Uterus (tissue), 4 donors: Measurements from ENCODE around the gene B3GNT9. TPM values are rescaled to one million over a fixed set of nuclear protein-coding genes. Genes with fewer than 3 reads are reported as not detected.

ENCODE experiments used
- DNase-seq, 2 donors: peaks; one replicate each; pipeline ENCODE4 v3.0.0-alpha.2; 2019 to 2020
- H3K27ac ChIP-seq, 2 donors: fragments of 200-600 bp; sonication (generic); 1 replicate in 1 of 2; 2 replicates in 1 of 2; pipeline ENCODE4 v1.5.1; 2016 to 2018
- H3K27me3 ChIP-seq, 2 donors: fragments of 200-600 bp; sonication (generic); one replicate each; pipeline ENCODE4 v1.5.1; 2018 to 2019; ENCODE audit warnings: control low read depth in 1 of 2
- H3K36me3 ChIP-seq, 2 donors: fragments of 200-600 bp; sonication (generic); one replicate each; pipeline ENCODE4 v1.5.1; 2019; ENCODE audit warnings: control low read depth in 1 of 2
- H3K4me1 ChIP-seq, 2 donors: fragments of 200-600 bp; sonication (generic); one replicate each; pipeline ENCODE4 v1.5.1; 2018 to 2019; ENCODE audit warnings: control low read depth in 1 of 2
- H3K4me3 ChIP-seq, 2 donors: fragments of 200-600 bp; sonication (generic); 1 replicate in 1 of 2; 2 replicates in 1 of 2; pipeline ENCODE4 v1.5.1; 2018 to 2019; ENCODE audit warnings: mild to moderate bottlenecking in 1 of 2
- H3K9me3 ChIP-seq, 2 donors: fragments of 200-600 bp; sonication (generic); one replicate each; pipeline ENCODE4 v1.5.1; 2019; ENCODE audit warnings: control low read depth in 1 of 2
- POLR2A ChIP-seq, 2 donors: fragments of 450-650 bp; IDR thresholded peaks; one replicate each; pipeline ENCODE4 v1.6.1; 2016; ENCODE audit warnings: antibody characterized with exemption in 2 of 2, mild to moderate bottlenecking in 1 of 2, moderate library complexity in 1 of 2
- intact Hi-C: fragments of 100-400 bp; cut with DNase I; formaldehyde crosslinking; loops from one replicate; pipeline ENCODE4 v1.15.1; 2023; ENCODE audit warnings: low total_unique reads
- total RNA-seq, 4 donors: library from RNA; depleted of rRNA in 3 of 4; stranded (reverse); fragments of >200 nt in 3 of 4; gene quantifications; one replicate each; pipeline versions ENCODE4 v1.1.0 to v1.2.4, GENCODE V29; 2014 to 2023
- TF ChIP-seq, protein P1 (sequence below), 4 experiments: fragments of 200-600 bp in 2 of 4; fragments of 450-650 bp in 2 of 4; sonication (generic) in 2 of 4; IDR thresholded peaks; one replicate each; pipeline ENCODE4 v1.5.1; 2016 to 2019; ENCODE audit warnings: antibody characterized with exemption in 4 of 4, mild to moderate bottlenecking in 2 of 4, moderate library complexity in 1 of 4
- donor health status: DM: yes; HTN: yes; CAD: no.

B3GNT9 gene
- total RNA-seq, 4 donors from 2014 or later = 2.4 to 40.1 (median 15.1) TPM

DNA sequence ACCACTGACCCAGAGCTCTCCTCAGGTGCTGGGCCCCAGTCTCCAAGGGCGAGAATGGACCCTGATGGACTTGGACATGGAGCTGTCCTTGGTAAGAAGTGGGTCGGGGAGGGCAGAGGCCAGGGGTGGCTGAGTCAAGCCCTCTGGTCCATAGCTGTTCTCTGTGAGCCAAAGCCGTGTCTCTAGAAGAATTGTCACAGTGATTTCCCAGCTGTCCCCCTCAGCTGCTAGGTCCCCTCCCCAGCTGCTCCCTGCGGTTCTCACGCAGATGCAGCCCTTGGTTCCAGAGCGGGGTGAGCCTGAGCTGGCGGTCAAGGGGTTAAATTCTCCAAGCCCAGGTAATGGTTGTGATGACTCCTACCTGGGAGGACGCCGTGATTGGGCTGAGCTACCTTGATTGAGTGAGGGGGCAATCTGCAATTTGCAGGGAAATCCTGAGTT is 18.2 kb upstream of the B3GNT9 start:
- Histone ChIP-seq H3K4me3 (no peak overlapping the region), H3K4me1 (peaks cover 0 to 15% of the 10 kb centered on the region in 2 donors), H3K36me3 (no peaks in the 10 kb centered on the region), H3K27me3 (no peaks in the 10 kb centered on the region), H3K27ac (peak overlapping the region in 1 of 2 donors; percentile 93), H3K9me3 (no peaks in the 10 kb centered on the region)
- no peak for DNase-seq
- intact Hi-C loops = no loop called here
- TF ChIP-seq, protein P1, sequence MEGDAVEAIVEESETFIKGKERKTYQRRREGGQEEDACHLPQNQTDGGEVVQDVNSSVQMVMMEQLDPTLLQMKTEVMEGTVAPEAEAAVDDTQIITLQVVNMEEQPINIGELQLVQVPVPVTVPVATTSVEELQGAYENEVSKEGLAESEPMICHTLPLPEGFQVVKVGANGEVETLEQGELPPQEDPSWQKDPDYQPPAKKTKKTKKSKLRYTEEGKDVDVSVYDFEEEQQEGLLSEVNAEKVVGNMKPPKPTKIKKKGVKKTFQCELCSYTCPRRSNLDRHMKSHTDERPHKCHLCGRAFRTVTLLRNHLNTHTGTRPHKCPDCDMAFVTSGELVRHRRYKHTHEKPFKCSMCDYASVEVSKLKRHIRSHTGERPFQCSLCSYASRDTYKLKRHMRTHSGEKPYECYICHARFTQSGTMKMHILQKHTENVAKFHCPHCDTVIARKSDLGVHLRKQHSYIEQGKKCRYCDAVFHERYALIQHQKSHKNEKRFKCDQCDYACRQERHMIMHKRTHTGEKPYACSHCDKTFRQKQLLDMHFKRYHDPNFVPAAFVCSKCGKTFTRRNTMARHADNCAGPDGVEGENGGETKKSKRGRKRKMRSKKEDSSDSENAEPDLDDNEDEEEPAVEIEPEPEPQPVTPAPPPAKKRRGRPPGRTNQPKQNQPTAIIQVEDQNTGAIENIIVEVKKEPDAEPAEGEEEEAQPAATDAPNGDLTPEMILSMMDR (IDR thresholded peaks at IDR 0.05) = no peak
- no peak for TF ChIP-seq POLR2A (IDR thresholded peaks at IDR 0.05)

DNA sequence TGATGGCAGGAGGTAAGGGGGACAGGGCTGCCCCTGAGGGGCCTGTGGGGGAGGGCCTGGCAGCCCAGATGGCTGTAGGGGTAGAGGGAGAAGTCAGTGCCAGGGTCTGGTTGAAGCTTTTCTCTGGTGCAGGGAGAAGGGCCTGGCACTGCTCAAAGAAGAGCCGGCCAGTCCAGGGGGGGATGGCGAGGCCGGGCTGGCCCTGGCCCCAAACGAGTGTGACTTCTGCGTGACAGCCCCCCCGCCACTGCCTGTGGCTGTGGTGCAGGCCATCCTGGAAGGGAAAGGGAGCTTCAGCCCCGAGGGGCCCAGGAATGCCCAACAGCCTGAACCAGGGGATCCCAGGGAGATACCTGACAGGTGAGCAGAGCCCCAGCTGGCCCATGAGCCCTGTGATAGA is 16.8 kb upstream of the B3GNT9 start:
- Histone ChIP-seq H3K4me3 (no peak overlapping the region), H3K9me3 (no peaks in the 10 kb centered on the region), H3K36me3 (no peaks in the 10 kb centered on the region), H3K27me3 (no peaks in the 10 kb centered on the region), H3K27ac (no peak overlapping the region), H3K4me1 (peaks cover 0 to 28% of the 10 kb centered on the region in 2 donors)
- intact Hi-C loops = no loop called here
- TF ChIP-seq, protein P1 (IDR thresholded peaks at IDR 0.05) = no peak
- DNase-seq = no peak

DNA sequence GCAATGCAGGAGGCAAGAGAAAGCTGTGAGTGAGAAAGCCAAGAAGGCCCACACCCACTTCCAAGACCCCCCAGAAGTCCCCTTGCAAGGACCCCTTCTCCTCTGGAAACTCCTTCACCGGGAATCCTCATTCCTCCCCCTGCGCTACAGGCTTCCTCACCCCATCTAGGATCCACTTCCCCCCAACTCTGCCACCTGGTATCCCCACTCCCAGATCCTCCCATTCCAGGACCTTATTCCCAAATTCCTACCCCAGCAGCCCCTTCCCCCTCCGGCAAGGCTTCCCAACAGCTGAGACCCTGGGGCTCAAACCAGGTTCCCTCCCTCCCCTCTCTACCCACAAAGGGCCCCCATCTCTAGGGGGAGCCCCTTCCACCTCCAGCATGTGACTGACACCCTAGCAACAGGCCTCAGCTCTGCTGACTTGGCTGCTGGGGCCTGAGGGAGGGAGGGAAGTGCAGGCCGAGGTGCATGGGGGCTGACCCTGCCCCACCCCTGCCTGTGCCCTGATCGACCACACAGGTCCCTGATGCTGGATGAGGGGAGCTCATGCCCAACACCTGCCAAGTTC is 15.9 kb upstream of the B3GNT9 start:
- Histone ChIP-seq H3K9me3 (no peaks in the 10 kb centered on the region), H3K27ac (no peak overlapping the region), H3K36me3 (no peaks in the 10 kb centered on the region), H3K27me3 (no peaks in the 10 kb centered on the region), H3K4me3 (no peak overlapping the region), H3K4me1 (peaks cover 0 to 28% of the 10 kb centered on the region in 2 donors)
- DNase-seq = no peak
- intact Hi-C loops = no loop called here
- TF ChIP-seq, protein P1 (IDR thresholded peaks at IDR 0.05) = no peak
- TF ChIP-seq POLR2A (IDR thresholded peaks at IDR 0.05) = no peak

DNA sequence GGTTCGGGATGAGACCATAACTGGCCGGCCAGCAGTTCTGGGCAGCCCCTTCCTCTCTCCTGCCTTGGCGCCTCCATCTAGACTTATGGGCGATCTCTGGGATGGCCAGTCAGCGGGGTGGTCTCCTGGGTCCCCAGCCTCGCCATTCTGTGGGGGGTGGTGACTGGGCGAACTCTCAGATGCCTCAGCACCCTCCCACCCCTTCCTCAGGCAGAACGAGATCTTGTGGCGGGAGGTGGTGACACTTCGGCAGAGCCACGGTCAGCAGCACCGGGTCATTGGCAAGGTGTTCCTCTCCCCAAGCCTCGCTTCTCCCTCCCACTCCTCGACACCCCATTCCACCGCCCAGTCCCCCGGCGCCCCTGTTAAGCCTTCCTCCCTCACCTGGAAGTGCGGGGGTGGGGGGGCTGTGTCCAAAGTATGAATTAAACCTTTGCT is 15.3 kb upstream of the B3GNT9 start:
- Histone ChIP-seq H3K27ac (no peak overlapping the region), H3K4me1 (peaks cover 0 to 33% of the 10 kb centered on the region in 2 donors), H3K4me3 (no peak overlapping the region), H3K27me3 (no peaks in the 10 kb centered on the region), H3K9me3 (no peaks in the 10 kb centered on the region), H3K36me3 (no peaks in the 10 kb centered on the region)
- intact Hi-C loops = no loop called here
- no peak for DNase-seq
- TF ChIP-seq, protein P1 (IDR thresholded peaks at IDR 0.05) = no peak
- TF ChIP-seq POLR2A (IDR thresholded peaks at IDR 0.05) = no peak

DNA sequence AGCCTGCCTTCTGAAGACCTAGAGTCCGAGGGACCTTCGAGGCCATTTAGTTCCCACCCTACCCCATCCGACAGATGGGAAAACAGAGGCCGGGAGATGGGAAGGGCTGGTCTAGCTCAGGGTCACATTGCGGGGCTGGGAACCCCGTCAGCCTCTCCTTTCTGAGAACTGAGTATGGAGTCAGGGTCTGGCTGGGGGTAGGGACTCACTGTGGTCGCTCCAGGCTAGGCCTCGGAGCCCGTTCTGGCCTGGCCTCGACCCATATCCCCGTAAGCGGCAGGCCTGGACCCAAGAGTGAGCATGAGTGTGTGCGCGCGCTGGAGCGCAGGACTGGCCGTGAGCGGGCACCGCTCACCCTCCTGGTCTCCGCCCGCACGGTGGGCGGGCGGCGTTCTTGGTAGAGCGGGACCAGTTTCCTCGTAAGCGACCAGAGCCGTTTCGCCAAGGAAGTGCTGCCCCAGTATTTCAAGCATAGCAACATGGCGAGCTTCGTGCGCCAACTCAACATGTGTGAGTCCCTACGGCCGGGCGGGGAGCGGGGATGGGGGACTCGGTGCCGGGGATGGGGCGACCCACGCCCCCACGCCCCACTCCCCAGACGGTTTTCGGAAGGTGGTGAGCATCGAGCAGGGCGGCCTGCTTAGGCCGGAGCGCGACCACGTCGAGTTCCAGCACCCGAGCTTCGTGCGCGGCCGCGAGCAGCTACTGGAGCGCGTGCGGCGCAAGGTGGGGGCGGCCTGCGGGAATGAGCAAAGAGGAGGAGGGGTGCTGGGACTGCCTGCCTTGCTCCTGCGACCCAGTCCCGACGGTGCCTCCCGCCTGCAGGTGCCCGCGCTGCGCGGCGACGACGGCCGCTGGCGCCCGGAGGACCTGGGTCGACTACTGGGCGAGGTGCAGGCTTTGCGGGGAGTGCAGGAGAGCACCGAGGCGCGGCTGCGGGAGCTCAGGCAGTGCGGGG is 14.6 kb upstream of the B3GNT9 start:
- Histone ChIP-seq H3K27me3 (no peaks in the 10 kb centered on the region), H3K36me3 (no peaks in the 10 kb centered on the region), H3K4me1 (peaks cover 0 to 34% of the 10 kb centered on the region in 2 donors), H3K9me3 (no peaks in the 10 kb centered on the region), H3K27ac (peak overlapping the region in 1 of 2 donors; percentile 37), H3K4me3 (peak overlapping the region; percentile 28 to 32)
- TF ChIP-seq, protein P1 (IDR thresholded peaks at IDR 0.05) = no peak
- TF ChIP-seq POLR2A (IDR thresholded peaks at IDR 0.05) = no peak
- DNase-seq = no peak
- intact Hi-C loops = no loop called here
